ENCODE results near the gene ERMARD. TPM values are rescaled to one million over a fixed set of nuclear protein-coding genes. Genes with fewer than 3 reads are reported as not detected.

Gene ERMARD
- polyA plus RNA-seq, 1 donor: 23.7 TPM

GRCh38 chr6:169826697-169827096 is 75.3 kb downstream of the ERMARD start:
- no peak for DNase-seq

DNA sequence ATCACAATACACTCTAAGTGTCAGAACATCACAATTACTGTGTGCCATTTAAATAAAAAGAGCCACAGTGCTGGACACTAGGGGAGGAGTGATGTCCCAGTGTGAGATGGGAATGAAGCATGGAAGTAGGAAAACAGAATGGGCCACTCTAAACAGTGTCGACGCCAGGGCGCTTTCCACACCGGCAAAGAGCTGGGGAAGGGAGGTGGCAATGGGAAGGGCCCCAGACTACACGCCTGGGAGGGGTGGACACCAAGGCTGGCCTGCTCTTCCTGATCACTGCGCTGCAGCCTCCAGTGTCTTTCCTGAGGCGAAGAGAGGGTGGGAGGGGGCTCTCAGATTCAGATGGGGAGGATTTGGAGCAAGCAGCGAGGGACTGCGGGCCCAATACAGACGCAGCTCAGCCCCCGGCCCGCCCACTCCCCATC is 75.9 kb downstream of the ERMARD start:
- DNase-seq: no peak

- no peak for DNase-seq
Observed at GRCh38 chr6:169828176-169828575, 76.8 kb downstream of the ERMARD start.

DNA sequence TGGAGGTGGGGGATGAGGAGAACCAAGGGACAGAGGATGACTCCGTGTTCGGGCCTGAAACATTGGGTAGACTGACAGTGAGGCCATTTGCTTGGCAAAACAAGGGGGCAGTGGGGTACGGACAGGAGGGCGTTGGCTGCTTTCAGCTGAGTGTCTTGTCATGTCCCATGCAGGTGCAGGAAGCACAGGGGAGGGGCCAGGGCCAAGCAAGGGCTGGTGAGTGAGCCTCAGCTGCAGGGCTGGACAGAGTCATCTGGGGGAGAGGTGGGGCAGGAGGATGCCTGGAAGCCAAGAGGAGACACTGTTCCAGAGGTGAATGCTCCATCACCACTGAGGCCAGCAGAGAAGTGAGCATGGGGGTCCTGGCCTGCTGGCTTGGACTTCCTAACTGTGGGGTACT is 78.4 kb downstream of the ERMARD start:
- no peak for DNase-seq

- DNase-seq: no peak
Observed at GRCh38 chr6:169830876-169831275, 79.5 kb downstream of the ERMARD start.

Other genes with a start within 250 kb of the ERMARD start
- 48.8 TPM for gene WDR27, start 49.6 kb upstream of the ERMARD start, polyA plus RNA-seq (ENCODE audit: insufficient read length)
- 28.0 TPM for gene C6orf120, start 49.5 kb upstream of the ERMARD start, polyA plus RNA-seq (ENCODE audit: insufficient read length)
- gene PHF10, start 27.1 kb upstream of the ERMARD start, polyA plus RNA-seq (ENCODE audit: insufficient read length): 71.2 TPM
- 2.2 TPM for gene DYNLT2, start 50 bp upstream of the ERMARD start, polyA plus RNA-seq (ENCODE audit: insufficient read length)

All from hindlimb muscle (tissue), 1 donor.